GM12891 (cell line): ENCODE results near the gene BTG1.

Experiments
- POLR2A ChIP-seq: IDR thresholded peaks from 2 replicates; pipeline ENCODE4 v1.6.1; 2011; ENCODE audit warnings: low read depth, low read length, control low read depth
- POLR2AphosphoS5 ChIP-seq: IDR thresholded peaks from 2 replicates; pipeline ENCODE4 v1.6.1; 2011; ENCODE audit warnings: low read depth, low read length, control low read depth
- SPI1 ChIP-seq: IDR thresholded peaks from 2 replicates; pipeline ENCODE4 v1.6.1; 2011; ENCODE audit warnings: low read depth, low read length, control low read depth
- TAF1 ChIP-seq: IDR thresholded peaks from 2 replicates; pipeline ENCODE4 v1.6.1; 2011; ENCODE audit warnings: low read depth, low read length, control low read depth

GRCh38 chr12:92110083-92110640 is 35.5 kb downstream of the BTG1 start:
- TF ChIP-seq SPI1 (no peak), TAF1 (no peak), POLR2A (no peak), POLR2AphosphoS5 (no peak)
